ENCODE measurements around the gene MKX.
A peak's percentile ranks its signal among the peaks of the same experiment; 100 is the strongest.

Gene MKX

DNA sequence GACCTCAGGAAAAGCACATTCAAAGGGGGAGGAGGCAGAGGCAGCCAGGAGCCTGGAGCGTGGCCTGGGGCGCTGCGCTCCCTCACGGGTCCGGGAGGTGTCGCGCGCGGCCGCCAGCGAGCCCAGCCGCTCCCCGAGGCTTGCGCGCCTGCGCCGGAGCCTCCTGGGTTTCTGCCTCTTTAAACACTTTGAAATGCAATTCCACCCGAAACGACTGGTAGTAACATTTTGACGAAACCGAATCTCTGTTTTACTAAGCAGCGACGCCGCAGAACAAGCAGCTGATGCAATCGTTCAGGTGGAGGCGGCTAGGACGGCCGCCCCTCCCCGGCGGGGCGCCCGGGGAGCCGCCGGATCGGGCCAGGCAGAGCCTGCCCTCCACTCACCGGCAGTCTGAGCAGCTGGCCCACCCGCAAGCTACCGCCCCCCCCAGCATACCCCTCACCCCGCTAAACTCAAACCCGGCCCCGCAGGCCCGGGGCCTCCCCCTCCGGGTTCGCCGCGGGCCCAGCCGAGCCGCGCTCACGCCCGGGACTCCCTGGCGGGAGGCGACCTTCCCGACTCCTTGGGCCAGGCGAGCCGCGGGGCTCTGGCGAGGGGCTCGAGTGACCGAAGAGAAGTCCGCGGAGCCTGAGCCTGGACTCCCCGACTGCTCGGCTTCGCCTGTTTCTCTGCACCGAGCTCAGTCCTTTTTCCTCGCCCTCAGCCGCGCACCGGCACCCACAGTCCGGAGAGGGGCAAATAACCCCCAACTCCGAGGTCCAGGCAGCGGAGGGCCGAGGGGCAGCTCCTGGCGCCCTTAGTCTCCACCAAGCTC is 3.2 kb downstream of the MKX start:
- peak; percentile 28 to 75 for DNase-seq (ENCODE audit: low read depth in 1 of 2, low spot score in 1 of 2)

GRCh38 chr10:27741173-27742091 is 4.2 kb downstream of the MKX start:
- no peak for DNase-seq (ENCODE audit: low read depth in 1 of 2, low spot score in 1 of 2)

DNA sequence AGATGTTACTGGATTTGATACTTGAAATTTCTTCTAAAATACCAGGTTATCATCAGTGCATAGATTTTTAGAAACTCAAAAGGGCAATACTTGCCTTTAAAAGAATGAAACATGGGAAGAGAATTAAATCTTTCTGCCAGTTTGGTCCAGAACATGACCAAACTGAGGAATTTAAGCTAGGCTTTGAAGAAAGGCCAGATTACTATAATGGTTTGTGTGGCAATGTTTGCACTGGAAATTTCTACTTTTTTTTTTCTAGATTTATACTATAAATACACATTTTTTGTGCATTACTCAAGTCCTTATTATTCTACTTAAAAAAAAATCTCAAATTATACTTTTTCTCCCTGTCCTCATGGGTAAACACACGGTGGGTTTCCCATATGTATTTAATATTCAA is 9.2 kb downstream of the MKX start:
- DNase-seq (ENCODE audit: low read depth in 1 of 2, low spot score in 1 of 2) = no peak

GRCh38 chr10:27730041-27730440 is 15.6 kb downstream of the MKX start:
- DNase-seq (ENCODE audit: low read depth in 1 of 2, low spot score in 1 of 2) = no peak

DNA sequence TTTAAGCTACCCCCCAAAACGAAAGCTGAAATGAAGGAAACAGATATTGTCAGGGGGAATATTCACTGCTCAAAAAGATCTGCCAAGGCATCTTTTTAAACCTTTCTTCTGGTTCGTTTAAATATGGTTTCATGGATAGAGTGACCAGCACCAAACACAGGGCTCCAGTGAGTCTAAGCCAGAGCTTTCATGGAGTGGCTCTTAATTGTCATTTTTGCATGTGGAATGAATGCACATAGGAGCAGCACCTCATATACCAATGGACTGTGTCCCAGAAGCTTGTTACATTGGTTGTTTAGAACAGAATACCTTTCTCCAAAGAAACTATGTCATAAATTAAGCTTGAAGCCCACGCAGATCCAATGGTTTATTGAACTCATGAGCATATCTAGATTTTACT is 17.3 kb downstream of the MKX start:
- no peak for DNase-seq (ENCODE audit: low read depth in 1 of 2, low spot score in 1 of 2)

DNA sequence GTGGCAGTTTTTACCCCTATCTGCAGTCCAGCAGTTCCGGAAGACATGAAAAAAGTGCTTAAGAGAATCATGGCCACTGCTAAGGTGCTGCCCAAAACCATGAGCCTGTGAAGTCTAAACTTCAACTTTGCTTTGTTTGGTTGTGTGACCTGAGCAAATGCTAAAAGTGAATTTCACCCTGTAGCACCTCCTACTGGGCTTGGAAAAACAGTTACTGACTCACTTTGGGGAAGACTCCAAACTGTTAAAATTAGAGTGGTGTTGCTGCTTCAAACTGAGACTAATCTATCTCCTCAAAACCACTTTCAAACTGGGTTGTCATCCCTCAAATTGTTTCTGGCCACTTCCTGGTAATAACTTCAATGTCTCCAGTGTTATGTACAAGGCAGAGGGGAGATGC is 21.3 kb downstream of the MKX start:
- no peak for DNase-seq (ENCODE audit: low read depth in 1 of 2, low spot score in 1 of 2)

DNA sequence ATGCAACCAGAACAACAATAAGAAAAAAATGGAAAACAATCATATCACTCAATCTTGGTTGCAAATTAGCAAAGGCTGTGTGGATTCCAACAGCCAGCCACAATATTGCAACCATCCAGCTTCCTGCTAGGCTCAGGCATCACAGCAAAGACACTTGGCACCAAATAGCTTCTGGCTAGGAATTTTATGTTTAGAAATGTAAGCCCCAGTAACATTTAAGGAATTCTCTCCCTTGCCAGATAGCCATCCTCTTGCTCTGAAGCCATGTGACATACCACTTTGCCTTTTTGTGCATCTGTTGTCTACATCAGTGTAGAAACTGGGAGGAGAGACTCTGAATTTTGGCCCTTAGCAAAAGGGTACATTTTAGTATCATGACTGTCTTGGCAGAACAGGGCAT is 22.2 kb downstream of the MKX start:
- DNase-seq (ENCODE audit: low read depth in 1 of 2, low spot score in 1 of 2) = no peak

DNA sequence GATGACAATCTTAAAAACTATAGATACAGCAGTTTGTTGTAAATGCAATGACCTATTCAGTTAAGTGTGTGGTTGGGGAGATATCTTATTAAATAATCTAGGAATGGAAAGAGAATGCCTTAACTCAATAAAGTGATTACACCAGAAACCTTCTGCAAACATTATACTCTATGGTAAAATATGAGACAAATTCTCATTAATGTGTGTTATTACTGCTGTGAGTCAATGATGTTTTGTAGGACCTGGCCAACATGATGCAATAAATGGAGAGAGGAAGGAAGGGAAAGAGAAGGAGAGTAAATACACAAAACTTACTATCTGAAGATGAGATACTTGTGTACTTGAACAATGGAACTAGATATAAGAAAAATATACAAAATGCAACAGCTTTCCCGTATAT is 25.1 kb downstream of the MKX start:
- no peak for DNase-seq (ENCODE audit: low read depth in 1 of 2, low spot score in 1 of 2)

DNA sequence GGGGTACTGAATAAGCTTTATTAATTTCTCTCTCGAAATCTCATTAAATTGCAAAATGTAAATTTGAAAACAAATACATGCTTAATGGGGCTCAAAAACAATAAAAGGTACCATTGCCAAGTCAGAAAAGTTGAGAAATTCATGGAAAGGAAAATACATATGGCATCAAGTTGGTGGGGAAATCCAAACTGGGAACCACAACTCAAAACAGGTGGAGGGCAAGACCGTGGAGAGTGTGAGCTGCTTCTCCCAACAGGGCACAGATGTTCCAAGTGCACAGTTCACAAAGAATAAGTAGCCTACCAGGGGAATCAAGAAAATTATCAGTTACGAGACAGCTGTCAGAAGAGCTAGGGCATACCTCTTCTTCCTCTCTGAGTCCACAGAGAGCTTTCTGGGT is 26.6 kb downstream of the MKX start:
- no peak for DNase-seq (ENCODE audit: low read depth in 1 of 2, low spot score in 1 of 2)

DNA sequence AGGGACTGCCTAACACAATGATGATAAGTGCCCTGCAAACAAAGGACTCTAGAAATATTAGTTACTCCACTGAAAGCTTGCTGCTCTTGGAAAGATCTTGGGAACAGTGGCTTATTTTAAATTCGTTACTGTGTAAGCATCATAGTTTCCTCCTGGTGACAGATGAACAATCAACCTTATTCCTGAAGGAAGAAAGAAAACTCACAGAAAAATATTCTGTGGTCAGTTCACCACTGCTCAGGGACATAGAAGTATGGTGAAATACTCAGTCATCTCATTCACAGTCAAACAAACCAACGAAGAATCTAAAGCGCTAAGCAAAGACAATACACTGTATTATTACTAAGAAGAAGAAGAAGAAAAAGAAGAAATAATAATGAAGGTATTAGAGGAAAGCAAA is 27.8 kb downstream of the MKX start:
- no peak for DNase-seq (ENCODE audit: low read depth in 1 of 2, low spot score in 1 of 2)

- no peak for DNase-seq (ENCODE audit: low read depth in 1 of 2, low spot score in 1 of 2)
Measured at GRCh38 chr10:27717224-27717623, 28.4 kb downstream of the MKX start.

- no peak for DNase-seq (ENCODE audit: low read depth in 1 of 2, low spot score in 1 of 2)
Measured at GRCh38 chr10:27716521-27716920, 29.1 kb downstream of the MKX start.

DNA sequence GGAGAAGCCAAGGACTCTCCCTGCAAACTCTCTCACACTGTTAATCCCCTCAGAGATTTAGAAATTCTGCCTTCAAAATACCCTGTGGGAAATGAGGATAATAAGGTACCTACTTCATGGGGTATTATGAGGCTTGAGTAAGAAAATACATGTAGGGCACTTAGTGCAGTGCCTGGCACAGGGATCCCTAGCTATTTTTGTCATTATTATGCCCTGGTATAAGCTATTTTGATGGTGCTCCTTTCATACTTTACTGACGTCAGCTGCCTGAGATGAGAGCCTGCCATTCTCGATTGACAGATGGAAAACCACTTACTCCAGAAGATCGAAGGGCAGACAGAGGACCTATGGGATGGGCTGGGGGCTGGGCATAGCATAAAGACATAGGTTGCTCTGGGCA is 30.1 kb downstream of the MKX start:
- DNase-seq (ENCODE audit: low read depth in 1 of 2, low spot score in 1 of 2) = no peak

- no peak for DNase-seq (ENCODE audit: low read depth in 1 of 2, low spot score in 1 of 2)
Measured at GRCh38 chr10:27714349-27714748, 31.3 kb downstream of the MKX start.

GRCh38 chr10:27713941-27714340 is 31.7 kb downstream of the MKX start:
- DNase-seq (ENCODE audit: low read depth in 1 of 2, low spot score in 1 of 2) = no peak

GRCh38 chr10:27710014-27710413 is 35.6 kb downstream of the MKX start:
- DNase-seq (ENCODE audit: low read depth in 1 of 2, low spot score in 1 of 2) = no peak

DNA sequence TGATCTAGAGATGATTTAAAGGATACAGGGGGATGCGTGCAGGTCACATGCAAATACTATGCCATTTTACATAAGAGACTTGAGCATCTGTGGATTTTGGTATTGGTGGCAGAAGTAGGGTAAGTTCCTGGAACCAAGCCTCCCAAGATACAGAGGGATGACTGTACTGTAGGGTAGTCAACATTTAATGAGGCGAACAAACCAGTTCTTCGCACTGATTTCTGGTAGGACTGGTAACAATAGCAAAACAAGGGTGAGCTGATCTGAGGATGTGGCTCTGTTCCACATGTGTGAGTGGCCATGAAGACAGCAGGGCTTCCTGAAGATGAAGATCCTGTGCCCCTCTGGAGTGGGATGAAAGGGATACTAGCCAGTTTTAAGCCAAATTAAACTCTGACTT is 36.3 kb downstream of the MKX start:
- no peak for DNase-seq (ENCODE audit: low read depth in 1 of 2, low spot score in 1 of 2)

- DNase-seq (ENCODE audit: low read depth in 1 of 2, low spot score in 1 of 2) = no peak
Measured at GRCh38 chr10:27701938-27702537, 43.6 kb downstream of the MKX start.

- no peak for DNase-seq (ENCODE audit: low read depth in 1 of 2, low spot score in 1 of 2)
Measured at GRCh38 chr10:27699776-27700175, 45.8 kb downstream of the MKX start.

GRCh38 chr10:27698961-27699360 is 46.7 kb downstream of the MKX start:
- no peak for DNase-seq (ENCODE audit: low read depth in 1 of 2, low spot score in 1 of 2)

- no peak for DNase-seq (ENCODE audit: low read depth in 1 of 2, low spot score in 1 of 2)
Measured at GRCh38 chr10:27696466-27696865, 49.2 kb downstream of the MKX start.

GRCh38 chr10:27695706-27696105 is 49.9 kb downstream of the MKX start:
- no peak for DNase-seq (ENCODE audit: low read depth in 1 of 2, low spot score in 1 of 2)
